OCI-LY1 (cell line): ENCODE measurements around the gene LIN9.
"Not testable (repeated sequence)": the region's sequence is repeated elsewhere in the genome, so short reads cannot be mapped to it uniquely, and the experiment has no call there.

Experiments
- H2AFZ ChIP-seq: fragments of 200-600 bp; sonication (generic), shearing (Covaris generic); 2 replicates; pipeline ENCODE4 v1.6.0; 2014; ENCODE audit warnings: antibody characterized with exemption, mild to moderate bottlenecking, low read length
- H3F3A ChIP-seq: fragments of 200-600 bp; sonication (generic), shearing (Covaris generic); 2 replicates; pipeline ENCODE4 v1.6.0; 2014; ENCODE audit warnings: mild to moderate bottlenecking, antibody characterized with exemption, low read length, moderate library complexity; ENCODE audit not compliant: insufficient read depth
- H3K27ac ChIP-seq: fragments of 200-600 bp; sonication (generic); 2 replicates; pipeline ENCODE4 v1.5.1; 2014; ENCODE audit warnings: low read length, mixed run types, mild to moderate bottlenecking, low read depth; ENCODE audit not compliant: poor library complexity, severe bottlenecking
- H3K27me3 ChIP-seq: fragments of 200-600 bp; sonication (generic); 2 replicates; pipeline ENCODE4 v1.6.0; 2014; ENCODE audit warnings: antibody characterized with exemption, mild to moderate bottlenecking, low read length, moderate library complexity; ENCODE audit not compliant: insufficient read depth
- H3K36me3 ChIP-seq: fragments of 200-600 bp; sonication (generic); 2 replicates; pipeline ENCODE4 v1.6.1; 2014; ENCODE audit warnings: mild to moderate bottlenecking, antibody characterized with exemption, low read length, moderate library complexity, mixed read lengths; ENCODE audit not compliant: insufficient read depth
- H3K4me1 ChIP-seq: fragments of 200-600 bp; sonication (generic); 2 replicates; pipeline ENCODE4 v1.5.1; 2014; ENCODE audit warnings: mild to moderate bottlenecking, low read length, moderate library complexity; ENCODE audit not compliant: insufficient read depth, severe bottlenecking
- H3K4me2 ChIP-seq: fragments of 200-600 bp; sonication (generic), shearing (Covaris generic); 2 replicates; pipeline ENCODE4 v1.6.1; 2014; ENCODE audit warnings: low read length
- H3K4me3 ChIP-seq: fragments of 200-600 bp; sonication (generic); 2 replicates; pipeline ENCODE4 v1.5.1; 2014; ENCODE audit warnings: low read length, low read depth, mild to moderate bottlenecking, mixed read lengths; ENCODE audit not compliant: poor library complexity, severe bottlenecking
- H3K79me2 ChIP-seq: fragments of 200-600 bp; shearing (Covaris generic); 2 replicates; pipeline ENCODE4 v1.6.1; 2016; ENCODE audit warnings: mixed run types, low read length, mixed read lengths; ENCODE audit not compliant: insufficient read depth
- H3K9ac ChIP-seq: fragments of 200-600 bp; sonication (generic), shearing (Covaris generic); 2 replicates; pipeline ENCODE4 v1.6.1; 2014; ENCODE audit warnings: mild to moderate bottlenecking, low read length, mixed read lengths
- H3K9me2 ChIP-seq: fragments of 200-600 bp; sonication (generic), shearing (Covaris generic); 2 replicates; pipeline ENCODE4 v1.6.1; 2014; ENCODE audit warnings: low read depth, mild to moderate bottlenecking, low read length, mixed read lengths
- H3K9me3 ChIP-seq: fragments of 200-600 bp; shearing (Covaris generic); 2 replicates; pipeline ENCODE4 v1.6.1; 2014; ENCODE audit warnings: low read length, mixed read lengths
- H4K20me1 ChIP-seq: fragments of 200-600 bp; sonication (generic), shearing (Covaris generic); 2 replicates; pipeline ENCODE4 v1.6.0; 2016; ENCODE audit warnings: mild to moderate bottlenecking, low read length; ENCODE audit not compliant: insufficient read depth
- CTCF ChIP-seq: fragments of 200-600 bp; sonication (generic), shearing (Covaris generic); IDR thresholded peaks from 2 replicates; pipeline ENCODE4 v1.5.1; 2017; ENCODE audit warnings: mild to moderate bottlenecking, antibody characterized with exemption, low read length, moderate library complexity, mixed read lengths
- EZH2 ChIP-seq: fragments of 200-600 bp; sonication (generic), shearing (Covaris generic); IDR thresholded peaks from 2 replicates; pipeline ENCODE4 v1.8.0; 2017; ENCODE audit warnings: borderline replicate concordance, mixed run types, mild to moderate bottlenecking, antibody characterized with exemption, low read length, moderate library complexity, mixed read lengths

LIN9 gene

GRCh38 chr1:226276987-226277386 lies 32.0 kb downstream of the LIN9 start:
- H3K4me1 ChIP-seq, result no peaks in the 10 kb centered on the region

GRCh38 chr1:226276077-226276682 lies 32.8 kb downstream of the LIN9 start:
- no peak overlapping the region for H3K27ac ChIP-seq

More at GRCh38 chr1:226276987-226277386, 32.0 kb downstream of the LIN9 start:
- no peaks in the 10 kb centered on the region for H3K79me2 ChIP-seq
- no peak overlapping the region for H3K27ac ChIP-seq
- no peaks in the 10 kb centered on the region for H3K9me2 ChIP-seq
- TF ChIP-seq CTCF (no peak), EZH2 (no peak)
- no peaks in the 10 kb centered on the region for H4K20me1 ChIP-seq
- no peak overlapping the region for H2AFZ ChIP-seq
- no peaks in the 10 kb centered on the region for H3F3A ChIP-seq
- H3K36me3 ChIP-seq, result peaks cover 48% of the 10 kb centered on the region
- H3K27me3 ChIP-seq, result no peaks in the 10 kb centered on the region
- H3K9me3 ChIP-seq, result no peaks in the 10 kb centered on the region
- no peak overlapping the region for H3K4me3 ChIP-seq
- no peak overlapping the region for H3K4me2 ChIP-seq
- H3K9ac ChIP-seq, result no peak overlapping the region

GRCh38 chr1:226274138-226274537 lies 34.8 kb downstream of the LIN9 start:
- no peak overlapping the region for H3K27ac ChIP-seq
- no peak overlapping the region for H2AFZ ChIP-seq
- no peak for TF ChIP-seq CTCF
- no peaks in the 10 kb centered on the region for H3K4me1 ChIP-seq
- H3K9me3 ChIP-seq, result no peaks in the 10 kb centered on the region
- H3K4me3 ChIP-seq, result no peak overlapping the region
- H3K79me2 ChIP-seq, result no peaks in the 10 kb centered on the region
- no peaks in the 10 kb centered on the region for H3F3A ChIP-seq
- peaks cover 43% of the 10 kb centered on the region for H3K36me3 ChIP-seq
- no peaks in the 10 kb centered on the region for H3K9me2 ChIP-seq
- H3K27me3 ChIP-seq, result no peaks in the 10 kb centered on the region
- no peak overlapping the region for H3K9ac ChIP-seq
- no peaks in the 10 kb centered on the region for H4K20me1 ChIP-seq
- H3K4me2 ChIP-seq, result no peak overlapping the region

More at GRCh38 chr1:226276077-226276682, 32.8 kb downstream of the LIN9 start:
- Histone ChIP-seq H2AFZ (no peak overlapping the region), H3K4me3 (no peak overlapping the region), H3K9ac (no peak overlapping the region), H3K4me2 (no peak overlapping the region), H3K4me1 (no peaks in the 10 kb centered on the region), H3K79me2 (no peaks in the 10 kb centered on the region), H3K27me3 (no peaks in the 10 kb centered on the region), H3K9me3 (no peaks in the 10 kb centered on the region), H3K9me2 (no peaks in the 10 kb centered on the region), H3F3A (no peaks in the 10 kb centered on the region), H4K20me1 (no peaks in the 10 kb centered on the region), H3K36me3 (peaks cover 46% of the 10 kb centered on the region)
- TF ChIP-seq CTCF (no peak), EZH2 (no peak)

GRCh38 chr1:226272233-226272902 lies 36.6 kb downstream of the LIN9 start:
- H3K4me2 ChIP-seq, H3K27ac ChIP-seq: not testable (repeated sequence)
- peaks cover 56% of the 10 kb centered on the region for H3K36me3 ChIP-seq

More at GRCh38 chr1:226272233-226272902, 36.6 kb downstream of the LIN9 start:
- H3K9me2 ChIP-seq, H3K9ac ChIP-seq, H3K79me2 ChIP-seq, H3K27me3 ChIP-seq, H3F3A ChIP-seq, H2AFZ ChIP-seq, H3K9me3 ChIP-seq, H3K4me3 ChIP-seq, H3K4me1 ChIP-seq, H4K20me1 ChIP-seq: not testable (repeated sequence)
